ENCODE data around the gene ITGB2. TPM values are rescaled to one million over a fixed set of nuclear protein-coding genes. Genes with fewer than 3 reads are reported as not detected.

ITGB2 gene
- total and polyA plus RNA-seq, 7 donors: 2.5 to 11.7 (median 8.3) TPM

- intact Hi-C loops (cut with DNase I): no loop called here
- peak in 1 of 2 donors; percentile 45 for DNase-seq
- 32 to 42% (median 39%) methylated on average over 37 of the region's 37 CpGs for WGBS, 3 donors
These were observed 83.8 kb downstream of the ITGB2 start for GRCh38 chr21:44836666-44837471.

GRCh38 chr21:44836349-44836665, 84.4 kb downstream of the ITGB2 start:
- no peaks in the 10 kb centered on the region for H3K9me3 ChIP-seq
- no peak for TF ChIP-seq CTCF (IDR thresholded peaks at IDR 0.05)
- no peak for DNase-seq
- peak overlapping the region; percentile 4 for H3K4me3 ChIP-seq
- intact Hi-C loops (cut with DNase I): no loop called here
- H3K4me1 ChIP-seq: peaks cover 9% of the 10 kb centered on the region
- H3K27ac ChIP-seq: no peak overlapping the region
- no peak for ATAC-seq
- no peaks in the 10 kb centered on the region for H3K36me3 ChIP-seq (ENCODE audit: insufficient read depth in 1 of 2, low read depth in 1 of 2)
- peaks cover 0 to 6% (median 0%) of the 10 kb centered on the region in 3 donors for H3K27me3 ChIP-seq (ENCODE audit: insufficient read depth in 3 of 3, low read length in 2 of 3)
- WGBS, 3 donors: 19 to 31% (median 22%) methylated on average over 3 of the region's 3 CpGs

More at GRCh38 chr21:44836666-44837471, 83.8 kb downstream of the ITGB2 start:
- peak overlapping the region; percentile 4 for H3K4me3 ChIP-seq
- peak; percentile 45 to 67 (median 57) for ATAC-seq
- H3K9me3 ChIP-seq: no peaks in the 10 kb centered on the region
- H3K4me1 ChIP-seq: peaks cover 9% of the 10 kb centered on the region
- TF ChIP-seq CTCF (IDR thresholded peaks at IDR 0.05): no peak
- no peak overlapping the region for H3K27ac ChIP-seq
- H3K27me3 ChIP-seq (ENCODE audit: insufficient read depth in 3 of 3, low read length in 2 of 3): peaks cover 0 to 12% (median 0%) of the 10 kb centered on the region in 3 donors
- no peaks in the 10 kb centered on the region for H3K36me3 ChIP-seq (ENCODE audit: insufficient read depth in 1 of 2, low read depth in 1 of 2)

Other genes with a start within 250 kb of the ITGB2 start
- not detected for gene KRTAP12-1, start 238.7 kb downstream of the ITGB2 start, total RNA-seq
- gene KRTAP12-1, start 238.7 kb downstream of the ITGB2 start, polyA plus RNA-seq: not detected
- not detected for gene KRTAP10-12, start 223.7 kb downstream of the ITGB2 start, total RNA-seq
- not detected for gene KRTAP10-12, start 223.7 kb downstream of the ITGB2 start, polyA plus RNA-seq
- not detected for gene TSPEAR, start 209.3 kb downstream of the ITGB2 start, total RNA-seq
- not detected for gene TSPEAR, start 209.3 kb downstream of the ITGB2 start, polyA plus RNA-seq
- 10 to 100 TPM; 64.9 to 93.8 (median 81.7) TPM for gene UBE2G2, start 119.1 kb downstream of the ITGB2 start, total RNA-seq
- 10 to 100 TPM; 39.0 to 72.8 (median 55.3) TPM for gene UBE2G2, start 119.1 kb downstream of the ITGB2 start, polyA plus RNA-seq
- gene SUMO3, start 102.8 kb downstream of the ITGB2 start, total RNA-seq: 10 to 100 TPM; 50.2 to 78.7 (median 65.6) TPM
- gene SUMO3, start 102.8 kb downstream of the ITGB2 start, polyA plus RNA-seq: 10 to 100 TPM; 38.6 to 86.6 (median 58.7) TPM
- 10 to 100 TPM; 49.6 to 72.1 (median 66.5) TPM for gene PTTG1IP, start 47.2 kb downstream of the ITGB2 start, total RNA-seq
- 100 to 1,000 TPM in 1 of 3 donors, 10 to 100 TPM in 2; 57.1 to 108 (median 69.3) TPM for gene PTTG1IP, start 47.2 kb downstream of the ITGB2 start, polyA plus RNA-seq
- gene SLX9, start 19.1 kb upstream of the ITGB2 start, total RNA-seq: 10 to 100 TPM; 26.3 to 58.0 (median 32.5) TPM
- 10 to 100 TPM; 20.2 to 69.2 (median 26.7) TPM for gene SLX9, start 19.1 kb upstream of the ITGB2 start, polyA plus RNA-seq
- gene ADARB1, start 153.7 kb upstream of the ITGB2 start, total RNA-seq: 10 to 100 TPM in 2 of 4 donors, 1 to 10 TPM in 2; 6.9 to 22.7 (median 14.4) TPM
- 1 to 10 TPM; 3.8 to 6.4 (median 4.1) TPM for gene ADARB1, start 153.7 kb upstream of the ITGB2 start, polyA plus RNA-seq